AG04450 (cell line): Measurements from ENCODE around the gene SPDYE6. TPM values are rescaled to one million over a fixed set of nuclear protein-coding genes. Genes with fewer than 3 reads are reported as not detected.

Experiments used
- CTCF ChIA-PET: fragments of 300-600, 350-600 bp; formaldehyde crosslinking; extraction: SDS; loops from one replicate; lab custom pipeline; 2022; ENCODE audit warnings: antibody characterized with exemption, inconsistent platforms; lab: Charles Lee
- POLR2A ChIA-PET: fragments of 350-600 bp; formaldehyde crosslinking; extraction: SDS; loops from one replicate; lab custom pipeline; 2021; ENCODE audit warnings: antibody characterized with exemption, inconsistent platforms; lab: Yijun Ruan, JAX
- DNase-seq: peaks from one replicate; pipeline ENCODE4 v3.0.0-alpha.2; 2011; ENCODE audit warnings: low read depth, low spot score
- H3K27ac ChIP-seq: one replicate; pipeline ENCODE4 v1.5.1; 2012; ENCODE audit warnings: low read depth, low read length, control low read depth
- H3K27me3 ChIP-seq: one replicate; pipeline ENCODE4 v1.6.0; 2012; ENCODE audit warnings: low read length; ENCODE audit not compliant: control insufficient read depth, insufficient read depth
- H3K4me3 ChIP-seq: 2 replicates; pipeline ENCODE4 v1.5.1; 2011; ENCODE audit warnings: mild to moderate bottlenecking, low read depth, low read length, control low read depth
- H3K9me3 ChIP-seq: 2 replicates; pipeline ENCODE4 v1.5.1; 2012; ENCODE audit warnings: low read length; ENCODE audit not compliant: control insufficient read depth, insufficient read depth
- CTCF ChIP-seq: IDR thresholded peaks from 2 replicates; pipeline ENCODE4 v1.5.1; 2011; ENCODE audit warnings: low read depth, low read length, control low read depth, inconsistent platforms
- polyA plus RNA-seq: library from polyadenylated mRNA; depleted of rRNA; stranded (reverse); fragments of >200 nt; gene quantifications from 2 replicates; pipeline ENCODE4 v1.2.3, GENCODE V29; 2011

Gene SPDYE6
- polyA plus RNA-seq, 1 experiment: not detected

GRCh38 chr7:102319671-102320070, 36.6 kb downstream of the SPDYE6 start:
- TF ChIP-seq CTCF: no peak
- Histone ChIP-seq H3K27me3 (peaks cover 3% of the 10 kb centered on the region), H3K9me3 (no peaks in the 10 kb centered on the region), H3K27ac (no peak overlapping the region), H3K4me3 (no peak overlapping the region)
- POLR2A ChIA-PET: no interaction called here
- CTCF ChIA-PET: no interaction called here
- DNase-seq: no peak

- CTCF ChIA-PET: no interaction called here
- no peak for DNase-seq
- no peaks in the 10 kb centered on the region for H3K9me3 ChIP-seq
- peaks cover 3% of the 10 kb centered on the region for H3K27me3 ChIP-seq
- TF ChIP-seq CTCF: no peak
- H3K27ac ChIP-seq: no peak overlapping the region
- POLR2A ChIA-PET: interaction anchor here (0.7 kb wide), 1 partner anchor 446 kb away, joined by 3 read pairs; no protein-coding TSS in a partner anchor
- H3K4me3 ChIP-seq: no peak overlapping the region
Observed at GRCh38 chr7:102318482-102318971, 37.7 kb downstream of the SPDYE6 start.

DNA sequence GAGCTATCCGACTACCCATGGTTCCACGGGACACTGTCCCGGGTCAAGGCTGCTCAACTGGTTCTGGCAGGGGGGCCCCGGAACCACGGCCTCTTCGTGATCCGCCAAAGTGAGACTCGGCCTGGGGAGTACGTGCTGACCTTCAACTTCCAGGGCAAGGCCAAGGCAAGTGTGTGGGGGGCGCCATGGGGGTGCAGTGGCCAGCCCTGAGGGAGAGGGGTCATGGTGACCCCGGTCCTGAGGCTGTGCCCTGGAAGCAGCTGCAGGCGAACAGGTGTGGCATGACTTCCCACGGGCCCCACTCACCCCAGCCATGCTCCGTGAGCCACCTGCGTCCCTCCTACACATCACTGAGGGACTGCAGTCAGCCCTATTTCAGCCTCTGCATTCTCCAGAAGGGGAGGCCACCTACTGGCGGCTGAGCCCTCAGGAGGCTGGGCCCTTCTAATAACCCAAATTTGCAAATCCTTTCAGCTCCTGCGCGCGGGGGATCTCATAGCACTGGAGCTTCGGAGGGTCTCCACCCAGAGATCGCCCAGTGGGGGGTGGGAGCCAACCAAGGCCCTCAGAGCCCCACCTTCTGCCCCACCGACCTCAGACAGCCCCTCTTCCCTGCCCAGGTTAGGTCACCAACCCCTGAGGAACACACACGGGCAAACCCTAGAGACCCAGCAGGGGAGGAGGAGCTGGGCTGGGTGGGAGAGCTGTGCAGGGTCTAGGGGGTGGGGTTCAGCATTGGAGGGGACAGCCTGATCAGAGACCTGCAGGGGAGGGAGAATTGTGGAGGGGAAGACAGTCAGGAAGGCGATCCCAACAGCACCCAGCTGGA, 38.8 kb downstream of the SPDYE6 start:
- ChIA-PET POLR2A (no interaction called here), CTCF (no interaction called here)
- H3K9me3 ChIP-seq: no peaks in the 10 kb centered on the region
- TF ChIP-seq CTCF: no peak
- no peak for DNase-seq
- no peak overlapping the region for H3K27ac ChIP-seq
- no peaks in the 10 kb centered on the region for H3K27me3 ChIP-seq
- H3K4me3 ChIP-seq: no peak overlapping the region

- POLR2A ChIA-PET: no interaction called here
- CTCF ChIA-PET: no interaction called here
Observed at GRCh38 chr7:102313997-102314780, 42.1 kb downstream of the SPDYE6 start.

More at GRCh38 chr7:102313997-102314780, 42.1 kb downstream of the SPDYE6 start:
- no peak for TF ChIP-seq CTCF
- H3K4me3 ChIP-seq: no peak overlapping the region
- no peak overlapping the region for H3K27ac ChIP-seq
- no peak for DNase-seq
- no peaks in the 10 kb centered on the region for H3K9me3 ChIP-seq
- H3K27me3 ChIP-seq: no peaks in the 10 kb centered on the region
